Neural progenitor cell (in vitro differentiated cells): ENCODE measurements around the gene CELF5. TPM values are rescaled to one million over a fixed set of nuclear protein-coding genes. Genes with fewer than 3 reads are reported as not detected.

ENCODE experiments used
- DNase-seq: peaks from one replicate; pipeline ENCODE4 v3.0.0-alpha.2; 2016; ENCODE audit warnings: low spot score
- H2AFZ ChIP-seq: fragments of 200-600 bp; sonication (generic); replicated peaks from 2 replicates; pipeline ENCODE4 v1.6.1; 2016; ENCODE audit warnings: antibody characterized with exemption
- H3F3A ChIP-seq: fragments of 200-600 bp; sonication (generic); 2 replicates; pipeline ENCODE4 v1.6.1; 2016; ENCODE audit warnings: antibody characterized with exemption, low read depth
- H3K27ac ChIP-seq: fragments of 200-600 bp; sonication (generic); 2 replicates; pipeline ENCODE4 v1.5.1; 2016; ENCODE audit warnings: mild to moderate bottlenecking
- H3K27me3 ChIP-seq: fragments of 200-600 bp; sonication (generic); 2 replicates; pipeline ENCODE4 v1.6.1; 2016; ENCODE audit warnings: mild to moderate bottlenecking, moderate library complexity
- H3K36me3 ChIP-seq: fragments of 200-600 bp; sonication (generic); 2 replicates; pipeline ENCODE4 v1.5.1; 2016
- H3K4me1 ChIP-seq: fragments of 200-600 bp; sonication (generic); 2 replicates; pipeline ENCODE4 v1.6.1; 2016; ENCODE audit warnings: mixed run types
- H3K4me2 ChIP-seq: fragments of 200-600 bp; sonication (generic); 2 replicates; pipeline ENCODE4 v1.6.1; 2016
- H3K4me3 ChIP-seq: fragments of 200-600 bp; sonication (generic); 2 replicates; pipeline ENCODE4 v1.5.1; 2016
- H3K79me2 ChIP-seq: fragments of 200-600 bp; sonication (generic); 2 replicates; pipeline ENCODE4 v1.6.1; 2016; ENCODE audit warnings: low read depth
- H3K9ac ChIP-seq: fragments of 200-600 bp; sonication (generic); 2 replicates; pipeline ENCODE4 v1.6.1; 2016
- H3K9me3 ChIP-seq: fragments of 200-600 bp; sonication (generic); 2 replicates; pipeline ENCODE4 v1.5.1; 2016; ENCODE audit warnings: low read depth
- H4K20me1 ChIP-seq: fragments of 200-600 bp; sonication (generic); 2 replicates; pipeline ENCODE4 v1.6.1; 2016; ENCODE audit warnings: low read depth
- H3K27ac Mint-ChIP-seq: 3 replicates; pipeline ENCODE4 v1.8.0; 2021; ENCODE audit warnings: mixed read lengths
- H3K27me3 Mint-ChIP-seq: 2 replicates; pipeline ENCODE4 v1.8.0; 2022; ENCODE audit warnings: low read depth, mild to moderate bottlenecking, inconsistent platforms, moderate library complexity, mixed read lengths; ENCODE audit not compliant: insufficient read depth
- H3K36me3 Mint-ChIP-seq: 3 replicates; pipeline ENCODE4 v1.8.0; 2021; ENCODE audit warnings: mixed read lengths
- H3K4me1 Mint-ChIP-seq: 3 replicates; pipeline ENCODE4 v1.8.0; 2021; ENCODE audit warnings: mixed read lengths
- H3K4me3 Mint-ChIP-seq: 3 replicates; pipeline ENCODE4 v1.8.0; 2021; ENCODE audit warnings: mild to moderate bottlenecking, moderate library complexity, mixed read lengths
- H3K9me3 Mint-ChIP-seq: 3 replicates; pipeline ENCODE4 v1.8.0; 2020; ENCODE audit warnings: mixed read lengths
- EZH2 ChIP-seq: fragments of 200-600 bp; sonication (generic); IDR thresholded peaks from 2 replicates; pipeline ENCODE4 v1.6.1; 2017; ENCODE audit warnings: antibody characterized with exemption, mild to moderate bottlenecking, moderate library complexity
- EZH2phosphoT487 ChIP-seq: fragments of 200-600 bp; sonication (generic); IDR thresholded peaks from 2 replicates; pipeline ENCODE4 v1.6.1; 2017; ENCODE audit warnings: antibody characterized with exemption
- total RNA-seq: library from RNA; depleted of rRNA; stranded (reverse); fragments of >200 nt; gene quantifications from 2 replicates; pipeline ENCODE4 v1.2.3, GENCODE V29; 2015; ENCODE audit warnings: low replicate concordance
- TF ChIP-seq, protein P1 (sequence below): fragments of 200-600 bp; sonication (generic); IDR thresholded peaks from 2 replicates; pipeline ENCODE4 v1.5.1; 2017; ENCODE audit warnings: antibody characterized with exemption, mild to moderate bottlenecking

The CELF5 gene
- total RNA-seq, 1 donor from 2014 or later: 7.9 TPM

DNA sequence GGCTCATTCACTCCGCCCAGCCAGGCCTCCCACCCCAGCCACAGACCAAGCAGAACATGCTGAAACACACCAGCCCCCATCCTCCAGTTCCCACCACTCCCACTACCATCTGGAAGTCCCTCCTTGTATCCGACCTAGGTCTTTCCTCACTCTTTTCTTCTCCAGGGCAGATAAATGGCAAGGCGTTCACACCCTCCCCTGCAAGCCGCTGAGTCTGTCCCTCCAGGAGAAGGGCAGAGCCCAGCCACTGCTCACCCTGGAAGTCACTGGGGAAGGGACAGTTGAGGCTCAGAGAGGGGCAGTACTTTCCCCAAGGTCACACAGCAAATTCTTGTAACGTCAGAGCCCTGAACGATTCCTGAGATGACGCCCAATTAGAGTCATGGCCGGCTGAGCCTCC, 96.4 kb downstream of the CELF5 start:
- no peak for DNase-seq
- Histone ChIP-seq H3K36me3 (no peaks in the 10 kb centered on the region), H3K79me2 (no peaks in the 10 kb centered on the region), H3K4me3 (no peak overlapping the region), H2AFZ (no peak overlapping the region), H3K27ac (no peak overlapping the region), H3K27me3 (peaks cover 38% of the 10 kb centered on the region), H3K4me2 (no peak overlapping the region), H3F3A (no peaks in the 10 kb centered on the region), H4K20me1 (no peaks in the 10 kb centered on the region), H3K4me1 (no peaks in the 10 kb centered on the region), H3K9ac (no peak overlapping the region), H3K9me3 (no peaks in the 10 kb centered on the region)
- Mint-ChIP-seq H3K36me3 (no peaks in the 10 kb centered on the region), H3K4me1 (no peaks in the 10 kb centered on the region), H3K4me3 (no peak overlapping the region), H3K27me3 (peaks cover 25% of the 10 kb centered on the region), H3K27ac (no peak overlapping the region), H3K9me3 (no peaks in the 10 kb centered on the region)
- TF ChIP-seq, protein P1, sequence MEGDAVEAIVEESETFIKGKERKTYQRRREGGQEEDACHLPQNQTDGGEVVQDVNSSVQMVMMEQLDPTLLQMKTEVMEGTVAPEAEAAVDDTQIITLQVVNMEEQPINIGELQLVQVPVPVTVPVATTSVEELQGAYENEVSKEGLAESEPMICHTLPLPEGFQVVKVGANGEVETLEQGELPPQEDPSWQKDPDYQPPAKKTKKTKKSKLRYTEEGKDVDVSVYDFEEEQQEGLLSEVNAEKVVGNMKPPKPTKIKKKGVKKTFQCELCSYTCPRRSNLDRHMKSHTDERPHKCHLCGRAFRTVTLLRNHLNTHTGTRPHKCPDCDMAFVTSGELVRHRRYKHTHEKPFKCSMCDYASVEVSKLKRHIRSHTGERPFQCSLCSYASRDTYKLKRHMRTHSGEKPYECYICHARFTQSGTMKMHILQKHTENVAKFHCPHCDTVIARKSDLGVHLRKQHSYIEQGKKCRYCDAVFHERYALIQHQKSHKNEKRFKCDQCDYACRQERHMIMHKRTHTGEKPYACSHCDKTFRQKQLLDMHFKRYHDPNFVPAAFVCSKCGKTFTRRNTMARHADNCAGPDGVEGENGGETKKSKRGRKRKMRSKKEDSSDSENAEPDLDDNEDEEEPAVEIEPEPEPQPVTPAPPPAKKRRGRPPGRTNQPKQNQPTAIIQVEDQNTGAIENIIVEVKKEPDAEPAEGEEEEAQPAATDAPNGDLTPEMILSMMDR: no peak
- TF ChIP-seq EZH2phosphoT487 (no peak), EZH2 (no peak)

DNA sequence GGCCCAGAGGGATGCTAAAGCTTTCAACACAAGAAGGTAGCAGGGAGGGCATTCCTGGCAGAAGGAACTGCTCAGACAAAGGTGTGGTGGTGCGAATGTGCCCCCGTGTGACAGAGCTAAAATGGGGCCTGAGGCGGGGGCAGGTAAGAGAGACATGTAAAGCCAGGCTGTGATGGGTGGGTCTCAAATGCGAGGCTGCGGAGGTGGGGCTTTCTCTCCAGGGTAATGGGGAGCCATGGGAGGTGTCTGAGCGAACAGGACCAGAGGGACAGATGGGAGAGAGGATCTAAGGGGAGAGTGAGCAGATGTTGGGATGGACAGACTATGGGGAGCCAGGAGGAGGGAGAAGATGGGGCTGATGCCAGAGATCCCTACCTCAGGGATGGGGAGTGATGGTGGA, 97.2 kb downstream of the CELF5 start:
- Mint-ChIP-seq H3K27ac (no peak overlapping the region), H3K9me3 (no peaks in the 10 kb centered on the region), H3K36me3 (no peaks in the 10 kb centered on the region), H3K27me3 (peaks cover 20% of the 10 kb centered on the region), H3K4me1 (no peaks in the 10 kb centered on the region), H3K4me3 (no peak overlapping the region)
- Histone ChIP-seq H3K27ac (no peak overlapping the region), H4K20me1 (no peaks in the 10 kb centered on the region), H3K9ac (no peak overlapping the region), H3F3A (no peaks in the 10 kb centered on the region), H3K4me1 (no peaks in the 10 kb centered on the region), H3K9me3 (no peaks in the 10 kb centered on the region), H3K36me3 (no peaks in the 10 kb centered on the region), H3K79me2 (no peaks in the 10 kb centered on the region), H3K27me3 (peaks cover 38% of the 10 kb centered on the region), H3K4me2 (no peak overlapping the region), H3K4me3 (no peak overlapping the region), H2AFZ (no peak overlapping the region)
- DNase-seq: no peak
- TF ChIP-seq EZH2phosphoT487 (no peak), EZH2 (no peak)
- TF ChIP-seq, protein P1: no peak

DNA sequence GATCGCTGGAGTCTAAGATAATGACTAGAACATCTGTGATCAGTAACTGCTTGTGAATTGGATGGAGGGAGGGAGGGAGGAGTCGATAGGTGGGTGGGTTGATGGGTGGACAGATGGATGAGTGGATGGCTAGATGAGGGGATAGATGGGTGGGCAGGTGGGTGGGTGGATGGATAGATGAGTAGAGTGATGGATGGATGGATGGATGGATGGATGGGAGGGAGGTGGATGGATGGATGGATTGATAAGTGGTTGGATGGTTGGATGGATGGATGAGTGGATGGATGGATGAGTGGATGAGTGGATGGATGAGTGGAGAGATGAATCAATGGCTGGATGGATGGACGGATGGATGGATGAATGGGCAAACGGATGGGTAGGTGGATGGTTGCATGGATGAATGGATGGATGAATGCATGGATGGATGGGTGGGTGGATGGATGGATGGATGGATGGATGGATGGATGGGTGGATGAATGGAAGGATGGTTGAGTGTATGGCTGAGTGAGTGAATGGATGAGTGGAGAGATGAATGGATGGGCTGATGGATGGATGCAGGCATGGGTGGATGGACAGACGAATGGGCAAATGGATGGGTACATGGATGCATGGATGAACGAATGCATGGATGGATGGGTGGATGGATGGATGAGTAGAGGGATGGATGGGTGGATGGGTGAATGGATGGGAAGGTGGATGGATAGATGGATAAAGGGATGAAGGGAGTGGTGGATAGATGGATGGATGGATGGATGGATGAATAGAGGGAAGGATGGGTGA, 97.9 kb downstream of the CELF5 start:
- Histone ChIP-seq H4K20me1 (no peaks in the 10 kb centered on the region), H3F3A (no peaks in the 10 kb centered on the region), H2AFZ (no peak overlapping the region), H3K9me3 (no peaks in the 10 kb centered on the region), H3K27me3 (peaks cover 38% of the 10 kb centered on the region), H3K27ac (no peak overlapping the region), H3K4me1 (no peaks in the 10 kb centered on the region), H3K79me2 (no peaks in the 10 kb centered on the region), H3K9ac (no peak overlapping the region), H3K36me3 (no peaks in the 10 kb centered on the region), H3K4me3 (no peak overlapping the region), H3K4me2 (no peak overlapping the region)
- TF ChIP-seq, protein P1: no peak
- TF ChIP-seq EZH2: no peak
- TF ChIP-seq EZH2phosphoT487: no peak
- Mint-ChIP-seq H3K4me3 (no peak overlapping the region), H3K36me3 (no peaks in the 10 kb centered on the region), H3K4me1 (no peaks in the 10 kb centered on the region), H3K9me3 (no peaks in the 10 kb centered on the region), H3K27me3 (peaks cover 18% of the 10 kb centered on the region), H3K27ac (no peak overlapping the region)
- DNase-seq: no peak
